PC-9 (cell line): ENCODE results near the gene KRTAP5-9. TPM values are rescaled to one million over a fixed set of nuclear protein-coding genes. Genes with fewer than 3 reads are reported as not detected.
"Not testable (repeated sequence)": the region's sequence is repeated elsewhere in the genome, so short reads cannot be mapped to it uniquely, and the experiment has no call there.

ENCODE experiments used
- BruUV-seq: library from RNA; stranded (reverse); fragments of 400-500 nt; replicated peaks from 2 replicates; lab custom pipeline; 2021; lab: Mats Ljungman, UMichigan
- CTCF ChIA-PET: fragments of 300-600 bp; sonication (Branson Sonifier 250); formaldehyde crosslinking; loops from one replicate; lab custom pipeline; 2022; ENCODE audit warnings: antibody characterized with exemption; lab: Charles Lee
- POLR2A ChIA-PET: fragments of 300-600 bp; sonication (Branson Sonifier 250); formaldehyde crosslinking; loops from one replicate; lab custom pipeline; 2022; ENCODE audit warnings: antibody characterized with exemption; ENCODE audit not compliant: unreplicated experiment; lab: Charles Lee
- DNase-seq, 2 experiments: peaks; one replicate each; pipeline versions ENCODE4 v3.0.0 to v3.0.0-alpha.2; 2015 to 2022; ENCODE audit warnings: mixed read lengths in 1 of 2
- H2AFZ ChIP-seq: fragments of 200-600 bp; sonication (generic); 2 replicates; pipeline ENCODE4 v1.8.1; 2017; ENCODE audit warnings: antibody characterized with exemption
- H3F3A ChIP-seq: fragments of 200-600 bp; sonication (generic); 2 replicates; pipeline ENCODE4 v1.8.1; 2017; ENCODE audit warnings: antibody characterized with exemption, mild to moderate bottlenecking, low read depth; ENCODE audit not compliant: insufficient read depth
- H3K27ac ChIP-seq: fragments of 200-600 bp; sonication (generic); 2 replicates; pipeline ENCODE4 v1.6.1; 2016; ENCODE audit warnings: mixed run types
- H3K27me3 ChIP-seq: fragments of 200-600 bp; sonication (generic); 2 replicates; pipeline ENCODE4 v1.6.1; 2016; ENCODE audit warnings: low read depth, mixed run types; ENCODE audit not compliant: insufficient read depth
- H3K36me3 ChIP-seq: fragments of 200-600 bp; sonication (generic); 2 replicates; pipeline ENCODE4 v1.6.1; 2016; ENCODE audit warnings: low read depth, mixed run types
- H3K4me1 ChIP-seq: fragments of 200-600 bp; sonication (generic); replicated peaks from 2 replicates; pipeline ENCODE4 v1.6.1; 2016; ENCODE audit warnings: mixed run types; ENCODE audit not compliant: insufficient read depth
- H3K4me2 ChIP-seq: fragments of 200-600 bp; sonication (generic); 2 replicates; pipeline ENCODE4 v1.6.1; 2017; ENCODE audit warnings: mixed run types
- H3K4me3 ChIP-seq: fragments of 200-600 bp; sonication (generic); 2 replicates; pipeline ENCODE4 v1.6.1; 2016; ENCODE audit warnings: mixed run types
- H3K79me2 ChIP-seq: fragments of 200-600 bp; sonication (generic); 2 replicates; pipeline ENCODE4 v1.6.1; 2017; ENCODE audit warnings: low read depth, mixed run types
- H3K9me2 ChIP-seq: fragments of 200-600 bp; sonication (generic); 2 replicates; pipeline ENCODE4 v1.8.1; 2017; ENCODE audit warnings: mild to moderate bottlenecking; ENCODE audit not compliant: insufficient read depth
- H3K9me3 ChIP-seq: fragments of 200-600 bp; sonication (generic); 2 replicates; pipeline ENCODE4 v1.8.1; 2016; ENCODE audit warnings: low read depth; ENCODE audit not compliant: insufficient read depth
- H4K20me1 ChIP-seq: fragments of 200-600 bp; sonication (generic); 2 replicates; pipeline ENCODE4 v1.8.1; 2017; ENCODE audit not compliant: insufficient read depth
- CTCF ChIP-seq: fragments of 200-600 bp; sonication (generic); conservative IDR thresholded peaks from 2 replicates; pipeline ENCODE4 v1.6.1; 2017; ENCODE audit warnings: mixed run types, antibody characterized with exemption, mild to moderate bottlenecking, moderate library complexity
- EZH2 ChIP-seq: fragments of 200-600 bp; sonication (generic); IDR thresholded peaks from 2 replicates; pipeline ENCODE4 v1.8.0; 2017; ENCODE audit warnings: antibody characterized with exemption, low read depth
- intact Hi-C: fragments of 100-400 bp; cut with micrococcal nuclease; formaldehyde crosslinking; loops from one replicate; pipeline ENCODE4 v1.10.0; 2022; ENCODE audit not compliant: unreplicated experiment
- total RNA-seq: library from RNA; stranded (reverse); gene quantifications from 2 replicates; pipeline ENCODE4 v1.2.3, GENCODE V29; 2021

KRTAP5-9 gene
- total RNA-seq, 1 experiment from 2014 or later, result not detected

GRCh38 chr11:71519546-71519945 is 28.7 kb upstream of the KRTAP5-9 start:
- no peak overlapping the region for H3K4me3 ChIP-seq
- TF ChIP-seq CTCF (no peak), EZH2 (no peak)
- H2AFZ ChIP-seq, result no peak overlapping the region
- CTCF ChIA-PET, result no interaction called here
- H3K4me1 ChIP-seq, result peaks cover 2% of the 10 kb centered on the region; the same call in 1 of the 2 replicates
- H3K4me2 ChIP-seq, result no peak overlapping the region
- POLR2A ChIA-PET, result no interaction called here
- no peaks in the 10 kb centered on the region for H3K27me3 ChIP-seq
- intact Hi-C loops, result no loop called here
- no peaks in the 10 kb centered on the region for H3K79me2 ChIP-seq
- H4K20me1 ChIP-seq, result no peaks in the 10 kb centered on the region
- DNase-seq, result no peak
- no peak overlapping the region for H3K27ac ChIP-seq
- peaks cover 4% of the 10 kb centered on the region; the same call in 1 of the 2 replicates for H3K9me3 ChIP-seq
- H3F3A ChIP-seq, result 0 out of 2 replicates have a peak, but pooled peaks cover 2% of the 10 kb centered on the region
- no TSS peak for BruUV-seq
- no peaks in the 10 kb centered on the region for H3K9me2 ChIP-seq
- no peaks in the 10 kb centered on the region for H3K36me3 ChIP-seq

GRCh38 chr11:71525188-71525937 is 22.9 kb upstream of the KRTAP5-9 start:
- H3K4me1 ChIP-seq, result peaks cover 13% of the 10 kb centered on the region; the same call in 1 of the 2 replicates
- no peak overlapping the region for H3K27ac ChIP-seq
- no peaks in the 10 kb centered on the region for H3K79me2 ChIP-seq
- H3K27me3 ChIP-seq, result no peaks in the 10 kb centered on the region
- H3K4me3 ChIP-seq, result no peak overlapping the region
- no peaks in the 10 kb centered on the region for H3K9me3 ChIP-seq
- no peak overlapping the region for H2AFZ ChIP-seq
- DNase-seq, result peak in 1 of 2 experiments; percentile 45
- intact Hi-C loops, result no loop called here
- no peaks in the 10 kb centered on the region for H3K9me2 ChIP-seq
- H3K4me2 ChIP-seq, result peak overlapping the region; percentile 32
- H4K20me1 ChIP-seq, result no peaks in the 10 kb centered on the region
- ChIA-PET CTCF (no interaction called here), POLR2A (no interaction called here)
- no TSS peak for BruUV-seq
- H3K36me3 ChIP-seq, result no peaks in the 10 kb centered on the region
- TF ChIP-seq EZH2 (no peak), CTCF (no peak)
- H3F3A ChIP-seq, result peaks cover 10% of the 10 kb centered on the region

GRCh38 chr11:71525938-71526495 is 22.2 kb upstream of the KRTAP5-9 start:
- Histone ChIP-seq H3K36me3 (no peaks in the 10 kb centered on the region), H3K27ac (no peak overlapping the region), H4K20me1 (no peaks in the 10 kb centered on the region), H3F3A (peaks cover 10% of the 10 kb centered on the region), H3K27me3 (no peaks in the 10 kb centered on the region), H3K9me3 (no peaks in the 10 kb centered on the region), H3K79me2 (no peaks in the 10 kb centered on the region), H3K9me2 (no peaks in the 10 kb centered on the region), H2AFZ (no peak overlapping the region), H3K4me3 (no peak overlapping the region), H3K4me2 (no peak overlapping the region), H3K4me1 (peaks cover 13% of the 10 kb centered on the region; the same call in 1 of the 2 replicates)
- no peak for TF ChIP-seq EZH2
- no peak for TF ChIP-seq CTCF
- no peak for DNase-seq
- ChIA-PET CTCF (interaction anchor here (0.6 kb wide), 1 partner anchor 233 kb away, joined by 3 read pairs; no protein-coding TSS in a partner anchor), POLR2A (no interaction called here)
- BruUV-seq, result no TSS peak
- intact Hi-C loops, result no loop called here

- DNase-seq, H3K4me2 ChIP-seq, intact Hi-C loops, BruUV-seq, H3K79me2 ChIP-seq, H3K27ac ChIP-seq, H2AFZ ChIP-seq, H3K9me3 ChIP-seq, H4K20me1 ChIP-seq, H3K27me3 ChIP-seq, H3K36me3 ChIP-seq, H3K9me2 ChIP-seq, H3K4me3 ChIP-seq: not testable (repeated sequence)
- peaks cover 13% of the 10 kb centered on the region; the same call in 1 of the 2 replicates for H3K4me1 ChIP-seq
- CTCF ChIA-PET, result interaction anchor here (0.6 kb wide), 1 partner anchor 232 kb away, joined by 3 read pairs; no protein-coding TSS in a partner anchor
- POLR2A ChIA-PET, result interaction anchor here (0.6 kb wide), 1 partner anchor 1347 kb away, joined by 4 read pairs; no protein-coding TSS in a partner anchor
- peaks cover 10% of the 10 kb centered on the region for H3F3A ChIP-seq
Observed at GRCh38 chr11:71526796-71527575, 21.2 kb upstream of the KRTAP5-9 start, which contains the start of gene KRTAP5-7. KRTAP5-7 (plus strand) TSS chr11:71527267; CDS start chr11:71527301, 34 bp downstream.
